DMS153 treated with DMSO at 0.1 percent for 48 hours (cell line): ENCODE measurements around the gene NEXN.

ENCODE experiments used
- DNase-seq: peaks from one replicate; lab custom pipeline; 2025; ENCODE audit not compliant: unreplicated experiment; lab: John Stamatoyannopoulos, UW

Gene NEXN

DNA sequence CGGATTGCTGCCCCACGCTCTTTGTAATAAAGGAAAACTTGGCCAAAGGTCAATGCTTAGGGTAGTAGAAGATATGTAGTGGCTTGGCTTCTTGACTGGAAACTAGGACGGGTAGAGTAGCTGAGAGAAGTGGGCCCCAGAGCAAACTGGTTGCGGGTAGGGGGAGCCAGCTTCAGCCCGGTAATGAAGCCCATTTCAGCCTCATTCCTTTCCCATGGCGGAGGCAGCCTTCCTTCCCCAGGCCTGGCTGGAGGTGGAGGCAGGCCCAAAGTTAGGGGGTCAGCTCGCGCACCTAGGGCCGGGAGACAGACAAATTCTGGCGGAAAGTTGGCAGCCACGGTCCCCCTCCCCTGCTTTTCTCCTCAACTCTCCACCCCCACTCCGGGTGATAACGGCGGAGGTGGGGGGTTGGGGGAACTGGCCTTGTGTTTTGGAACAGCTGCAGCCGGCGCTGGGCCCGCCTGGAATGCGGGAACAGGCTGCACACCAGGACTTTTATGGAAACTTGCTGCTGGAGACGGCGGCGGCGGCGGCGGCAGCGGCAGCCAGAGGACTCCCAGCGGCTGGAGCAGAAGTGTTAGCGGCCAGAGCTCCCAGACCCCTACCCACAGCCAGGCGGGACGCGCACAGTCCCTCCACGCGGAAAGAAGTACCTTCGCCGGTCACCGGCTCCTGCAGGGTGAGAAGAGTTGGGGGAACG lies at the start of gene NEXN:
Gene NEXN (plus strand): TSS at position 544 of the 700 bp plus-strand sequence. CDS start 27,483 bp downstream, outside the sequence.
- DNase-seq, result no peak

DNA sequence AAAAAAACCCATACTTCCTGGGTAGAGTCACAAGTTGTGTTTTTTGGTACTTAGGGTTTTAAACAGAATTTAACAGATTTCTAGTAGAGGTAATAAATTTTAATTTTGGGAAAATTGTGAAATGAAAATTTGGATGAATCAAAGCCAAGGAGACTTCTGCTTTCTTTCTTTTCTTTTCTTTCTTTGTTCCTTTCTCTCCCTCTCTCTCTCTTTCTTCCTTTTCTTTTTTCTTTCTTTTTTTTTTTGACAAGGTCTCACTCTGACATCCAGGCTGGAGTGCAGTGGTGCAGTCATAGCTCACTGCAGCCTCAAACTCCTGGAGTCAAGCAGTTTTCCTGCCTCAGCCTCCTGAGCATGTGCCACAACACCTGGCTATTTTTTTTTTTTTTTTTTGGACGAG lies 46.9 kb upstream of the NEXN start:
- DNase-seq, result no peak

DNA sequence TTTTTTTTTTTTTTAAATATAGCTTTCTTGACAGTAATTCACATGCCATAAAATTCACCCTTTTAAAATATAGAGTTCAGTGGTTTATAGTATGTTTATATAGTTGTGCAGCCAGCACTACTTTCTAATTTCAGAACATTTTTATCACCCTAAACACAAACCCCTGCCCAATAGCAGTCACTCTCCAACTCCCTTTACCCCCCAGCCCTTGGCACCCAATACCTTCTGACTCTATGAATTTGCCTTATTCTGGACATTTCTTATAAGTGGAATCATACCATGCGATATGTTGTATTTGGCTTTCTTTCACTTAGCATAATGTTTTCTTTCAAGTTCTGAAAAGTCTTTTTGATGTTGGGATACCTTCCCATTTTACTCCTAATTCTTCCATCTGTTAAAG lies 42.5 kb upstream of the NEXN start:
- no peak for DNase-seq

DNA sequence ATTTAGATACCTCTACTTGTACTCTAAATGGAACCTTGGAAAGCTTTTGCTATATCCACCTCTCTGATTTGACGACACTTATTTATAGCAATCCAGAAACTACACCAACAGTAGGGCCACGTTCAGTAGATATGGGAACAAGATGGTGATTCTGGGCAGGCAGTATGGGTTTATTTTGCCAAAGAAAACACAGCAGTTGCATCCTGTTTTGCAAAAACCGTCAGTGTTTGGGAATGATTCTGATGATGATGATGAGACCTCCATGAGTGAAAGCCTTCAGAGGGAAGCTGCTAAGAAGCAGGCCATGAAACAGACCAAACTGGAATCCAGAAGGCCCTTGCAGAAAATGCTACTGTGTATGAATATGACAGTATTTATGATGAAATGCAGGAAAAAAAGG lies 41.5 kb upstream of the NEXN start:
- DNase-seq, result no peak

DNA sequence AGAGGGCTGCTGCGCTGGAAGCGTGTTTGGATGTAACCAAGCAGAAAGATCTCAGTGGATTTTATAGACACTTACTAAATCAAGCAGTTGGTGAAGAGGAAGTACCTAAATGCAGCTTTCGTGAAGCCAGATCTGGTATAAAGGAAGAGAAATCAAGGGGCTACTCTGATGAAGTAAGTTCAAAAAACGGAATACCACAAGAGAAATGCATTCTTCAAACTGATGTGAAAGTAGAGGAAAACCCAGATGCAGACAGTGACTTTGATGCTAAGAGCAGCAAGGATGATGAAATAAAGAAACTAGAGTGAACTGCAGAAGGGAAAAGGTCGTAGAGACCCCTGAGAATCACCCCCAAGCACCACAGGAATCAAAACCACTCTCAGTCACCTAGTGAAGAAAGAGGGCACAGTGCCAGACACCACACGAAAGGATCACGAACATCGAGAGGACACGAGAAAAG lies 40.8 kb upstream of the NEXN start:
- no peak for DNase-seq

DNA sequence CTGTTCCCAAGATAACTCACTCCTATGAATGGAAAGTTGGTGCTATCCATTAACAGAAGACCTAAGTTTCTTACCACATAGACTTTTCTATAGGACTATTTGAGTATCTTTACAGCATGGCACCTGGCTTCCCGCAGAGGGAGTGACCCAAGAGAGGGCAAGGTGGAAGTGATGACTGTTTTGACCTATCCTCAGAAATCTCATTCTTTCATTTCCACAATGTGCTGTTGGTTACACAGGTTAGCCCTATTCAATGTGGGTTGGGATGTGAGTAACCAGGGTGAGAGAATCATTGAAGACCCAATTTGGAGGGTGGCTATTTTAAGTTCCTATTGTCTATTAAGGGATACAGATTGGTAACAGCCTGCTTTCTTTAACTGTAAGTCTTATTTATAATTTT lies 38.3 kb upstream of the NEXN start:
- DNase-seq, result no peak

DNA sequence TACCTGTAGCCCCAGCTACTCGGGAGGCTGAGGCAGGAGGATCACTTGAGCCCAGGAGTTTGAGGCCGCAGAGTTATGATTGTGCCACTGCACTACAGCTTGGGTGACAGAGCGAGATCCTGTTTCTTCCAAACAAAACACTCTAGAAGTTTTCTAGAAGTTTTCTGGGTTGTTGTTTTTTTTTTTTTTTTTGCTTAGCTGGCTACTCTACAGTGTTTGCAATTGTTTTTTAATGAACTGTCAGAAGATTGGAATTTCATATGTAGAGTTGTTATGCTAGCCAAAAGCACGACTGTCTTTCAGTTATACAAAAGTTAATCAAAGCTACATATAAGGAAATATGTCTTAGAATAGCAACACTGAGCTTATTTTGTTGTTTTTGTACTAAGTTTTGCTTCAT lies 30.9 kb upstream of the NEXN start:
- no peak for DNase-seq

DNA sequence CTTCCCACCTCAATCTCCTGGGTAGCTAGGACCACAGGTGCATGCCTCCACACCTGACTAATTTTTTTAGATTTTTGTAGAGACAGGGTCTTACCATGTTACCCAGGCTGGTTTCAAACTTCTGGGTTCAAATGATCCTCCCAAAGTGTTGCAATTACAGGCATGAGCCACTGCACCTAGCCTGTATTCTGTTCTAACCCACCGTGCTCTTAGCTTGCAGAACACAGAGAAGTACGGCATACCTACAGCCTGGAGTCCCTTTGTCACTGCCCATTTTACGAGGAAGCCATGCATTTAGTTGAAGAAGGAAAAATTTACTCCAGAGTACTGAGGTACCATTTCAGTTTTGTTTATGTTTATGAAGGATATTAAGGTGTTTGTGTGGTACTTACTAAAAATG lies 29.7 kb upstream of the NEXN start:
- no peak for DNase-seq

DNA sequence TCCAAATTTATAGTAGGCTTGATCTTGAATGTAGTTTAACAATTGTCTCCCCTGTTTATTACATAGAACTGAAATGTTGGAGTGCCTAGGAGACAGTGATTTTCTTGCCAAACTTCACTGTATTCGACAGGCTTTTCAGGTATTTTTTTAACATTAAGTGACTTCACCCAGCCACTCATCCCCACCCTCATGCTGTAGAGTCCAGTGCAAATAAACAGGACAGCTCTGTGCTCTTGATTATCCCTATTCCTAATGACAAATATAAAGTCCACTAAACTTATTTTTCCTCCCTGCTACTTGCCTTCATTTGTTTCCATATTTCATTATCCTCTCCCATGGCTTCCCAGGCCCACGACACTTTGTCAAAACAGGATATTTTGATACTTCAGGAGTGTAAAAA lies 29.2 kb upstream of the NEXN start:
- no peak for DNase-seq

DNA sequence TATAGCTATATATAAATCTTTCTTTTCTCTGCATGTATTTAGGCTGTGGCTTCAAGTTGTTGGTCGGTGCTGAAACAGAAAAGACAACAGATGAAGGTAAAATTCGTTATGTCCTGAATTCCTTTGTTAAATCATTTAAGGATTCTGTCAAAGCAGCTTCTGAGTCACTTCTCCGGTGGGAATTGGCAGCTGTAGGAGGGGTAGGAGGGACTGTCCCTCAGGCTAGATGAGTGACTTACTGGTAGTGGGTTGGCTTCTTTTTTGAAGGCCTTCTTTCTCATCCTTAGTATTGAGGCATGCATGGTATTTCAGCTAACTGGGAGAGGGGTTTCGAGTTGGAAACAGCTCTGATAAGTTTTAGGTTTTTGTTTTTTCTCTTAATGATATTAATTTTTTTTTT lies 22.1 kb upstream of the NEXN start:
- no peak for DNase-seq

DNA sequence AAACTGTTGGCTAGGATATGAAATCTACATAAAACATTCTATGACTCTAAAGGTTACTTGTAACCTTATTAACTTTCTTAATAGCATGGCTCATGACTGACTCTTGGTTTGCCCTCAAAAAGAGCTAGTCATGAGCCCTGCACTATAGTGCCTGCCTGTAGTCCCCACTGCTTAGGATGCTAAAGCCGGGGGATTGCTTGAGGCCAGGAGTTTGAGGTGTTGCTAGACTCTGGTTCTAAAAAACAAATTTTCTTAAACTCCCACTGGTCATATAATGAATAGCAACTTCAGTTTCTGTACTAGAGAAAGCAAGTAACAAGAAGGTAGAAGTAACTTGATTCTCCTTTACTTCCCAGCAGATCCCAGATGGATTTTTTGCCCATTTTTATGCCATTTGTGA lies 15.8 kb upstream of the NEXN start:
- DNase-seq, result no peak

DNA sequence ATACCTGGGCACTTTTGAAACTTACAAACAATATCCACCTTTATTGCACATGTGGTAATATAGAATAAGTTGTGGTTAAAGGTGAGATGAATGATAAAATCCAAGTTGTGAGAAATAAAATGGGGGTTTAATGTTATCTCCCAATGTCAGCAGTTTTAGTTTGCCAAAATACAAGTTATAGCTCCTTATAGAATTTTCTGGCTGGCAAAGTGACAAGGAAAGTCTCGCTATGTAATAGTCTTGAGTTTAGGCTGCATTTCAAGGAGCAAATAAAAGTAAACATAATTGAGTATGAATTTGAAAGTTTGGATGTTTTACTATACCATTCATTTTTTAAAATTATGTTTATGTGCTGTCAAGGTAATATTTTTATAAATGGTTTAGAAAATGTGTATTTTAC lies 15.0 kb upstream of the NEXN start:
- DNase-seq, result no peak

DNA sequence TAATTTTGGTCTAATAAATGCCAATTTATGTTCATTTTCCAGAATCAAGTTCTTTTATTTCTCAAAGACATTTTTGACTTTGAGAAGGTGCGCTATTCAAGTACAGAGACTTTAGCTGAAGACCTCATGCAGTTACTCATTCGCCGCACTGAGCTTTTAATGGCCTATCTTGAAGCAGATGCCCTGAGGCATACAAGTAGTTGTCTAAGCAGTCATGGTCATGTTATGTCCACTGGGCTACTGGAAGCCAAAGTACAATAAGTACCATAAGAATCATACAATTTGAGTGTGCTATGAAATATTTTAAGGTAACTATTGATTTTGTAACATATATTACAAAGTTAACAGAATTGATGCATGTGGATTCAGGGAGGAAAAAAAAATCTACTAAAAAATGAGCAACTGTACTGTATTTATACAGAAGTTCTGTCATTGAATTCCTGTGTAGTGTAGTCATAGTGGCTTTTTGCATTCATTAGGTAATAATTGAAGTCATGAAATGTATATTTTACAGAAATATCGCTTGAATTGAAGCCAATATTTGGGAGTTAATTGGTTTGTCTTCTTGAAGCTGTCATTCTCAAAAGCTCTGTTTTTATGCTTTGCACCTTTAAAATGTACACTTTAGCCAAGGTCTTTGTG lies 13.5 kb upstream of the NEXN start:
- DNase-seq, result no peak

DNA sequence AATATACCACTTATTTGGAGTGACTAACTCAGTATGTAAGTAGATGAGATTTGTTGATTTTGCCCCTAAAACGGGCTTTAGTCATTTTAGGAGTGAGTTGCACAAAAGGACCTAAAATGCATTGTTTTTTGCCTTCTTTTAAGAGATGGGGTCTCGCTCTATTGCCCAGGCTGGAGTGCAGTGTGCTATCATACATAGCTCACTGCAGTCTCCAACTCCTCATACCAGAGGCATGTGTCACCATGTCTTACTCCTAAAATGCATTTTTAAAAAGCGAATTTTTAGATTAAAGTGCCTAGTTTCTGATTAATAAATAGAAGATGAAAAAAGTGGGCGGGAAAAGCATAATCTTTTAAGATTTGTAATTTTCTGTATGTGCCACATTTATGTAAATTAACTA lies 11.5 kb upstream of the NEXN start:
- DNase-seq, result no peak

DNA sequence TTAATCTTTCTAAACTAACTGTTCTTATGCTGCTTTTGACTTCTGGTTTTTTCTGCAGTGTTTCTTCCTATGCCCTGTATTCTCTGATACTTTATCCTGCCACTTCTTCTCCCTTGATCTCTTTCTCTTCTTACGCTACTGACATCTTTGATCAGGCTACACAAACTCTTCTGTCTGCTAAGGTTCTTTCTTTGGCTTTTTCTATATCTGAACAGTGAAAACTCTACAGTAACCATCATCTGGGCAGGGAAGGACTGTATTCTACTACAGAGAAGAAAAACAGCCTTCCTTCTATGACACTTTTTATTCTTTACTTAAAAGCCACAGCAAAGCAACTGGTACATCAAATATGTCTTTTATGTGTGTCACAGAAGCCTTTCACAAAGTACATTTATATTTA lies 7.4 kb upstream of the NEXN start:
- DNase-seq, result no peak

DNA sequence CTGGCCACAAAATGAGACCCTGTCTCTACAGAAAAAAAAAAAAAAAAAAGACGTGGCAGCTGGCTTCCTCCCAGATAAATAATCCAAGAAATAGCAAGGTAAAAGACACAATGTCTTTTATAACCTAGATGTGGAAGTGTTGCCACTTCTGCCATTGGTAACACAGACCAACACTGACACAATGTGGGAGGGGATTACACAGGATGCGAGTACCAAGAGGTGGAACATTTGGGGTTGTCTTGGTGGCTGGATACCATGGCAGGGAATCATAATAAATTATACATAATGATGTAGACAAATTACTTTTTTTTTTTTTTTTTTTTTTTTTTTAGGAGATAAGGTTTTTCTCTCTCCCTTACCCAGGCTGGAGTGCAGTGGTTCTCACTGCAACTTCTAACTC lies 6.0 kb upstream of the NEXN start:
- DNase-seq, result no peak

DNA sequence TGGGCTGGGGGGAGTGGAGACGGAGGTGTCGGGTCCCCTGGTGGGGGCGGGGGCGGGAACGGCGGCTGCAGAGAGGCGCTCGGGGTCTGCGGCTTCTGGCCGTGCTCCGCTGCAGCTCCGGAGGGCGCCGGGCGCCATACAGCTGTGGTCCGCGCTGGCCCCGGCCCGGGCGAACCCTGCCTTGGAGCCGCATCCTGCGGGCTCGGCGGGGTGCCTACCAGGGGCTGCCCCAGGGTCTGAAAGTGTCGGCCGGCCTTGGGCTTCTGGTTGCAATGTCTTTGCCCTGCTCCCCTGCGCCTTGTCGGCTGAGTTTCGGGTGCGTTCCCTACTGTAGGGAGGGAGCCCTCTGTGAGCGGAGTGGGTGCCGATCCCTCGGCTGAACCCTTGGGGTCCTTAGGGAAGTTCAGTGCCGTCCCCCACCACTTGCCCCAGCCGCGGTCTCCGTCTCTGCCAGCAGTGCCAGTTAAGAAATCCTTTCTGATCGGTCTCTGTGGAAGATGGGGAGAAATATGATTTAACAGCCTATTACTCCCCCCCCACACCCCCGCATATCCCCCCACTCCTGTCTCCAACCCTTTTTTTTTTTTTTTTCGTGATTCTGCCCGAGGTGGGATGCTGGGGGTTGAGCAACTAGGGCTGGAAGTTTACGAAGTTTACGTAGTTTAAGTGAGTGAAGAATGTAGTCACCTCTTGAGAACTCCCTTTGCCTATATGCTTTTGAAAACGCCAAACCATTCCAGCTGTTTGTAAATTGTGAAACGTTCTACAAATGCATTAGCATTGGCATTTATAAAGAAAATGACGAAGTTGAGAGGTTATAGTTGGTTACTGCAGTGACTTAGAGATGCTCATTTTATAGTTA lies 588 bp downstream of the NEXN start:
- DNase-seq, result no peak

DNA sequence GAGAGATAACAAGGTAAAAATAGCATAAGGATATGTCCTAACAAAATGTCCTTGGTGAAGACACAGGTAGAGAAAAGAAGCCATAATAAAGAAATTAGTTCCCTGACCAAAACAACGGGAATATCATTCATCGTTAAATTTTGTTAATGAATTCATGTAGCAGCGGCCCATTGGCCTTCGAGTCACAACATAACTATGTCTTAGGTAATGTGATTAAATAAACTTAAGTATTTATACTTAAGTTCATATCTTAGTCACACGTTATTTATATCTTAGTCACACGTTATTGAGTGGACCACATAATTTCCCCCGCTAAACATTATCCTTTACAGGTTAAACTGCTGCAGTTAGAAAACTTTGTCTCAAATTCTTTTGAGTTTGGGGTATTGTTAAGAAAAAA lies 1.2 kb downstream of the NEXN start:
- DNase-seq, result no peak

DNA sequence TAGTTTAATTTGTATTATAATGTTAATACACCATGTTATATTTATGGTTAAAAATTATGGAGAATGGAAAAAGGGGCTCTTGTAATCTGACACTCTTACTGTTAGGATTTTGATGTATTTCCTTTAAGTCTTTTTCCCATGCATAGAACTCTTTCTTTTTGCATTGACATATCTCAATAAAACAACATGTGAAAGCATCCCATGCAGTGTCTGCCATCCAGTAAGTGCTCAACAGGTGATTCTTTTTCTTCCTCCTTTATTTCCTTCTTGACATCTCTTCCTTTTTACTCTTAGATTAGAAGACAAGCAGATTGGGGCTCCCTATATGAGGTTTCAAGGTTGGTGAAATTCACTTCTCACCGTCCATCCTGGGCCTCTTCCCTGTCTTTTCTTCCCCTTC lies 2.8 kb downstream of the NEXN start:
- DNase-seq, result no peak

DNA sequence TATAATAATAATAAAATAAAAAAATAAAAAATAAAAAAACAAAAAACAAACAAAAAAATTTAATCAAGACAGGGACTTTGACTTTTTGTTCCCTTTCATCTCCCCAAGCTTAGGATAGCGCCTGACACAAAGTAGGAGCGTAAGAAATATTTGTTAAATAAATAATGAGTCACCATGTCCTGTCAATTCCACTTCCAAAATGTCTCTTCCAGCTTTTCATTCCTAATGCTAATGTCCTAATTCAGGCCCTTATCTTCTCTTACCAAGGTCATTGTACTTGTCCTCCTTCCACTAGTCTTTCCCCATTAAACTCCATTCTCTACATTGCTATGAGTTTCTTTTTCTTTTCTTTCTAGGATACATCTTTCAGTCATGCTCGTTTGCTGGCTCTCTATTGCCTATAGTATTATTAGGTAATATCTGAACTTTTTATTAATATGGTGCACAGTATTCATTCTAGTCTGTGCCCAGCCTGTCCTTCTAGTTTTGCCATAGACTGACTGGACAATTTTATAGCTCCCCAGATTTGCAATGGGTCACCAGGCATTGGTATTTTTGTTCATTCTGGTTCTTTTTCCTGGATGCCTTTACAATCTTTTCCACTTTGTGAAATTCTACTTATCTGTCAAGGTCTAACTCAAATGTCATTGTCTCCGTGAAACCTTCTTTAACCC lies 11.4 kb downstream of the NEXN start:
- DNase-seq, result no peak

DNA sequence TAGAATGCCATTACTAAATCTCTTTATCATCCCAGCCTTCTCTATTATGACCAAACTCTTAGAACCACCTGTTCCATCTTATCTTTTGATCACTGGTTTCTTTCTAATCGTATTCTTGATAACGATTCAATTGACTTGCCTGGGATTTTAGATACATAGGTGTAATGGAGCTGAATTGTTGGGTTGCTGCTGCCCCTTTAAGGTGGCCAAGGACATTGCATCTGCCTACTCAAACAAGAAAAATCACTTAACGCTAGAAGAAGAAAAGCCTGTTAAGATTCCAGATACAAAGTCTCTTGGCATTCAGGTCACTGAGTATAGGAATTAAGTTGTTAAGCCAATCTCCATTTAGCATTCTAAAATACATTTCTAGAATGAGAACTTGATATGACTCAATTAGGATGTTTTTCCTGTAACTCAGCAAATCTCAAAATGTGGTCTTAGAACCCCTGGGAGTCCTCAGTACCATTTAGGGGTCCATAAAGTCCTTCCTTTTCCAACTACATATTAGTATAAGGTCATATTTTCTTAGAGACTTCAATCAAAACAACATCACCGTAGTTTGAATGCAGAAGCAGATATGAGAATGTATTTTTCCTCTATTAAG lies 12.4 kb downstream of the NEXN start:
- DNase-seq, result peak; percentile 8
